Measurements from ENCODE around the gene PIP5K1B. TPM values are rescaled to one million over a fixed set of nuclear protein-coding genes. Genes with fewer than 3 reads are reported as not detected.

Gene PIP5K1B
- polyA plus RNA-seq, 4 donors, result 7.6 to 8.5 (median 8.0) TPM

DNA sequence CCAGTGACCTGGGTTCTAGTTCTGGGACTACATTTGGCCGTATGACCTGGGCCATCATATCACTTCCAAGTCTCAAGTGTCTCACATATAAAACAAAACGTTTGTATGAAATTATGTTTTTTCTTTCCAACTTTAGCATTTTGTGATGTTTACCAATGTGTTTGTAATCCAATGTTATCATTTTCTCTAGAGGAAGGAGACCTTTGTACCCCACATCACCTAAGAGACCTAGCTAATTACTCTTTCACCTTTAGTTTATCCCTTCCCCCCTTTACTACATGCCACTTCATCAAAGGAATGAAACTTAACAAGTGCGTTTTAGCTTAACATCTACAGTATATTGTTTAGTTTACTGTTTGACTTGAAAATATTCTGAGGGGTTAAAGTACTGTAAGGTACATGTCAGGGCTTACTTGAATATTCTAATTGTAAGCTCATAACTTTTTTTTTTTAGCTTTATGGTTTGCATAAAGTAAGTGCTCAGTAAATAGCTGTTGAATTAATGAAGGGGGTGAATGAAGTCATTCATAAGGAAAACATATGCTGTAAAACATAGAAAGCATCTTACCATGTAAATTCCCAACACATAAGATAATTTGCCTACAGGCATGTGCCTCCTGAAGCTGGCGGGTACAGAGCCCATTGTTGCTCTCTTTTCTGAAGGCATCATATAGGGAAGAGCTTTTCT lies 2.9 kb downstream of the PIP5K1B start:
- DNase-seq (ENCODE audit: low read depth in 4 of 4, low spot score in 3 of 4), result no peak

DNA sequence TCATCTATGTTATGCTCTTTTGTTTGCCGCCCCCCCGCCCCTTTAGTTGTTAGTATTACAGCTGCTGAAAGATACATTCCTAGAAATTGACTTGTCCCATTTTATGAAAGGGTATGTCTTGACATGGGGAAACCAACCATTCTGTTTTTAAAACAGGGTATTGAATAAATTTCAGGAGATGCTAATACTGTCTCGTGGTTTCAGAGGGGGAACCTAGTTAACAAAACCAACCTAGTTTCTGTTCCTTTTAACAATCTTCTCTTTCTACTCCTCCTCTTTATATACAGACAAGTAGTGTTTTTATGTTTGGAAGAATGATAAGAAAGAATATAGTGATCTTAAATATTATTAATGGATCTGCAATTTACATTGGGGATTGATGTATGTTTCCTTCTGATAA lies 3.5 kb downstream of the PIP5K1B start:
- DNase-seq (ENCODE audit: low read depth in 4 of 4, low spot score in 3 of 4), result no peak

- DNase-seq (ENCODE audit: low read depth in 4 of 4, low spot score in 3 of 4), result no peak
Measured at GRCh38 chr9:68709291-68710110, 4.5 kb downstream of the PIP5K1B start.

- no peak for DNase-seq (ENCODE audit: low read depth in 4 of 4, low spot score in 3 of 4)
Measured at GRCh38 chr9:68710111-68710471, 5.1 kb downstream of the PIP5K1B start.

DNA sequence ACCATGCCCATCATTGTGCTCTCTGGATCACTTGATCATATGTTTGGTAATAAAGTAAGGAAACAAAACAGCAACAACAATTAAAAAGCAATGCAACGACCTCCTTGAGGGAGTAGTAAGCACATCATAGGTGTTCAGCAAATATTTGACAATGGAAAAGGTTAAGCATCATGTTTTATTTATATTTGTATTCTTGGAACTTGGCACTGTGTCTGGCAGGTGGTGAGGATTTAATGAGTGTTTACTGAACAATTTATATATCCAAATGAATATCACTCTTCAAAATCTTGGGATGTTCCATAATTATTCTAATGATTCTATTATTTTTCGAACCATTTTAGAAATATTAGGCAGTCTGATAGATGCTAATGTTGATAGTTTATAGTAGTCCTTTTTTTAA lies 6.2 kb downstream of the PIP5K1B start:
- no peak for DNase-seq (ENCODE audit: low read depth in 4 of 4, low spot score in 3 of 4)

- DNase-seq (ENCODE audit: low read depth in 4 of 4, low spot score in 3 of 4), result no peak
Measured at GRCh38 chr9:68711932-68712331, 6.9 kb downstream of the PIP5K1B start.

DNA sequence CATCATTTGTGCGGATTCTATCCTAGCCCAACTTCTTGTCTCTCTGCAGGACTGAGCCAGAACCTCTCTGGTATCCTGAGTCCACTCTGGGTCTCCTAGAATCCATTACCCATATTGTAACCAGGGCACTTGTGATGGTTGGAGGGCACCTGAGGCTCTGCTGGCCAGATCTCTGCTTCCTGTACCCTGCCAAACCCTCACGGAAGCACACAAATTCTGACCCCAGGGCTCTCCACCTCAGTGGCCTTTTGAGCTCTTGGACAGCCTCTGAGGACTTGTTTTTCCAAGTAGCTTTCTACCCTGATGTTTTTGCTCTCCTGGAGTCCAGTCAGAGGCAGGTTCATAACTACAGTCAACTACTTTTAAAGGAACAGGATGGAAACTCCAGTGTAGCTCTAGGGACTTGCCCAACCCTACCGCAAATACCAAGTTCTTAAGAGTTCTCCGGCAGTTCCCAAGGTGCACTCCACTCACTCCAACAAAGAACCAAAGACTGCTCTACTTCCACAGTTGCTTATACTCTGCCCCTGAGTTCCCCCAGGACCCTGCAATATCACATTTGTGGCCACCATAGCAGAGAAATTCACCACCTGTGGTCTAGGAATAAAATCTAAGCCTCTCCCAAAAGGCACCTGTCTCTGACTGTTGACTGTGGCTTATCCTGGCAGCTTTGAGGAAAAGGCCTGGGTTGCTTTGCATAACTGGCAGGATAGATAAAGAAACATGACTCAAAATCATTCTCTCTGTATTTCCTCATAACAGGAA lies 9.6 kb downstream of the PIP5K1B start:
- no peak for DNase-seq (ENCODE audit: low read depth in 4 of 4, low spot score in 3 of 4)

GRCh38 chr9:68715181-68715456 lies 10.1 kb downstream of the PIP5K1B start:
- no peak for DNase-seq (ENCODE audit: low read depth in 4 of 4, low spot score in 3 of 4)

GRCh38 chr9:68717552-68718443 lies 12.8 kb downstream of the PIP5K1B start:
- no peak for DNase-seq (ENCODE audit: low read depth in 4 of 4, low spot score in 3 of 4)

- DNase-seq (ENCODE audit: low read depth in 4 of 4, low spot score in 3 of 4), result no peak
Measured at GRCh38 chr9:68719847-68720246, 14.8 kb downstream of the PIP5K1B start.

- no peak for DNase-seq (ENCODE audit: low read depth in 4 of 4, low spot score in 3 of 4)
Measured at GRCh38 chr9:68720656-68721313, 15.7 kb downstream of the PIP5K1B start.

GRCh38 chr9:68721666-68722330 lies 16.8 kb downstream of the PIP5K1B start:
- no peak for DNase-seq (ENCODE audit: low read depth in 4 of 4, low spot score in 3 of 4)

DNA sequence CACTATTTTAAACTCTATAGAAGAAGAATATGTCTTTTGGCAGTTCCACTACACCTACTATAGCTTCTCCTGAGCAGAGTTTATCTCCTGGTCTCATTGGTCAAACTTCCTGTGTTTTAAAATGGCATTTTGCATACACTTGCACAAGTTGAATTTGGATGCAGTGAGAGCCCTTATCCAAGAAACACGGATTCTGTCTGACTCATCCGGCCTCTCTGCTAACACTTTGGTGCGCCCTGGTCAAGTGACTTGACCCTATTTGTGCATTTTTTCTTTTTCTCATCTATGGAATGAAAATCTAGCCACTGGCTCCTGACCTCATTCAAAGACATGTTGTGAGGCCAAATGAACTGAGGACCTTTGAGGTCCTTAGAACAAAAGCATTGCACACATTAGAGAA lies 20.0 kb downstream of the PIP5K1B start:
- DNase-seq (ENCODE audit: low read depth in 4 of 4, low spot score in 3 of 4), result no peak

DNA sequence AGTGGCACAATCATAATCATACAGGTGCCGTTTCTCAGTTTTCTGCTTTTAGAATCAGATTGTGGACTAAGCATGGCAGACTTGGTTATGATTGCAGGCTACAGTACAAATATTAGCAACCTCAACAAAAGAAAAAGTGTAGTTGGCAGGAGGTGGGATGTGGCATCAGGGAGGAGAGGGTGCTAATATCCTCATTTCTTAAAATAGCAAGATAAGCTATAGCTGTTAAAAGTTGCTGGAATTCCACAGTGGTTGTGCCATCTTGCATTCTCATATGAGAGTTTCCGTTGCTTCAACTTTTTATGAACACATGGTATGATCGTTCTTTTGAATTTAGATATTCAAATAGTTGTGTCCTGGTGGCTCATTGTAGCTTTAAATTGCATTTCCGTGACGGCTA lies 21.4 kb downstream of the PIP5K1B start:
- DNase-seq (ENCODE audit: low read depth in 4 of 4, low spot score in 3 of 4), result no peak

- DNase-seq (ENCODE audit: low read depth in 4 of 4, low spot score in 3 of 4), result no peak
Measured at GRCh38 chr9:68727636-68728035, 22.6 kb downstream of the PIP5K1B start.

DNA sequence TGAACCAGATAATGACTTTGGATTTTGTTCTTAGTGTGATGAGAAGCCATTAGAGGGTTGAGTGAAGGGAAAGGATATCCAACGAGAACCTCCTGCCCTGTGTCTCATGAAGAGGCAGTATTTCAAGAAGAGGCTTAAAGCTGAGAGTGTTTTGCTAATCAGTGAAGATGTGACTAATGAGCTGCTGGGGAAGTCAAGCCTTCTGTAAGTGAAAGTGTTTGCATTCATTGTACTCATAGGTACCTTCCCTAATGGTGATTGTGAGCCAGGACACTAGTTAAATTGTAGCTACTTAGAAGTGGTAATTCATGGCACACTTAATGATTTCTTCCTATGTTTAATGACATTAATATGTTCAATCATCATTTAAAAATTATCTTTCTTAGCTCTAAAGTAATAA lies 23.7 kb downstream of the PIP5K1B start:
- DNase-seq (ENCODE audit: low read depth in 4 of 4, low spot score in 3 of 4), result no peak

DNA sequence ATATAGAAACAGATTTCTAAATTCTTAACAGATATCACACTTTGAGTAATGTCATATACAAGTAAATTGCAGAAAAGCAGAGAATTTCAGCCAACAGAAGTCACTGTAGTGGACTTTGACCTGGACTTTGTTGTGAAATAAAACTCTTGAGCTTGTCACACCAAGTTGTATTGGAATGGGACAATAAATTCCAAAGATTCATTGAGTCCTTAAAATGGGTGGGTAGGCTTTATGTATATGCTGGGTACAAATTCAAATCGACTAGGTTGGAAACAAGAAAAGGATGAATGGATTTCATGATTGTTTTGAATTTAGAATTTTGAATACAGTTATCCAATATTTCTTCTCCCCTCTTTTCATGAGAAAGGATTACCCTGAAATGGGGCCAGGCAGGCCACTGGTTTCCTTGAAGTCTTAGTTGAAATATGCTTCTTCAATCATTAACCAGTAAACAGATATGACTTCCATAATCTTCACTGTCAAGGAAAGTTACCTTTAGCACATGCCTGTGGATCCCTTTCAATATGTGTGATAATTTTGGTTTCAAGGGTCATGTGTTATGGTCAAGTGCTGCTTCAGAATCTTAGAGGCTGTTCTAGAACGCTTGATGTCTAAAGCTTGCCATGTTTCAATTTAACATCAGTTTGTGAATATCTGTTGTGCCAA lies 25.7 kb downstream of the PIP5K1B start:
- DNase-seq (ENCODE audit: low read depth in 4 of 4, low spot score in 3 of 4), result no peak

DNA sequence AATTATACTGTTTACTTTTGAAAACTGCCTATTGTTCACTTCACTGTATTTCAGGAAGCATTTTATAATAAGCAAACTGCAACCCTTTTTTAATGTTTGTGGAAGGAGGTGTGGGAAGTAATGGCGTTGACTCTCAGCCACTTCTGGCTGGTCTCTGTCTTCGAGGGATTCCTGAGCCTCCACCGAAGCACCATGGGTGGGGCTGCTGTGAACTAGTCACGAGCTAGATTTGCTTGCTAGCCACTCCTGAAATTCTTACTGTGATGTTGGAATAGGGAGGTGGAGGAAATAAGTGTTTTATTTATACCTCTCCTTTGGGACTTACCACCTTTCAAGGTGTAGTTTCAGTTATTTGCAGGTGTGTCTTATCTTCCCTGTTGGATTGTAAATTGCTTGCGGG lies 26.8 kb downstream of the PIP5K1B start:
- DNase-seq (ENCODE audit: low read depth in 4 of 4, low spot score in 3 of 4), result no peak

- no peak for DNase-seq (ENCODE audit: low read depth in 4 of 4, low spot score in 3 of 4)
Measured at GRCh38 chr9:68732405-68733020, 27.5 kb downstream of the PIP5K1B start.

Data from right renal pelvis (tissue), 4 donors.